HFF-Myc (cell line): ENCODE measurements around the gene TMEM92.

Experiments used
- DNase-seq: peaks from one replicate; pipeline ENCODE4 v3.0.0-alpha.2; 2011; ENCODE audit warnings: low read depth; ENCODE audit errors: extremely low read depth
- H3K4me3 ChIP-seq: replicated peaks from 2 replicates; pipeline ENCODE4 v1.5.1; 2011; ENCODE audit warnings: low read depth, mild to moderate bottlenecking, control low read depth, low read length
- CTCF ChIP-seq: IDR thresholded peaks from 2 replicates; pipeline ENCODE4 v1.5.1; 2012; ENCODE audit warnings: mild to moderate bottlenecking, low read depth, low read length, control low read depth; ENCODE audit errors: missing control alignments

The TMEM92 gene

GRCh38 chr17:50274142-50274896 is at the start of gene TMEM92:
TSS of gene TMEM92 (plus strand) at chr17:50274466. CDS start at chr17:50274502, 36 bp downstream.
- peak within 1 kb of the TSS; percentile 45; the same call in 1 of the 2 replicates for H3K4me3 ChIP-seq
- no peak for DNase-seq
- no peak for TF ChIP-seq CTCF

- DNase-seq, result no peak
- H3K4me3 ChIP-seq, result no peak overlapping the region
- no peak for TF ChIP-seq CTCF
Observed at GRCh38 chr17:50225701-50226240, 48.5 kb upstream of the TMEM92 start.

GRCh38 chr17:50234581-50234980 is 39.7 kb upstream of the TMEM92 start:
- no peak for TF ChIP-seq CTCF
- H3K4me3 ChIP-seq, result no peak overlapping the region
- DNase-seq, result no peak

GRCh38 chr17:50237901-50238300 is 36.4 kb upstream of the TMEM92 start:
- H3K4me3 ChIP-seq, result no peak overlapping the region
- no peak for DNase-seq
- no peak for TF ChIP-seq CTCF

GRCh38 chr17:50238601-50239280 is 35.5 kb upstream of the TMEM92 start:
- DNase-seq, result no peak
- no peak overlapping the region for H3K4me3 ChIP-seq
- no peak for TF ChIP-seq CTCF

- no peak overlapping the region for H3K4me3 ChIP-seq
- DNase-seq, result no peak
- no peak for TF ChIP-seq CTCF
Observed at GRCh38 chr17:50239937-50240336, 34.3 kb upstream of the TMEM92 start.
